Stimulated activated memory B cell treated with anti-CD40 and anti-IgM and Interleukin-4, amounts not matched to agents 10 μg/mL and 1 μg/mL and 100 μg/mL, for 72 hours (primary cell): Measurements from ENCODE around the gene SLC25A19.
A peak's percentile ranks its signal among the peaks of the same experiment; 100 is the strongest.

Source experiments
- ATAC-seq: fragments of 150-1000 bp; cut with Tn5 transposase; 2 replicates; pipeline ENCODE4 v1.10.0; 2021
- H3K27ac Mint-ChIP-seq: one replicate; pipeline ENCODE4 v1.8.0; 2022; ENCODE audit warnings: mild to moderate bottlenecking, mixed read lengths
- H3K27me3 Mint-ChIP-seq: one replicate; pipeline ENCODE4 v1.8.0; 2022; ENCODE audit warnings: mixed read lengths
- H3K36me3 Mint-ChIP-seq: one replicate; pipeline ENCODE4 v1.8.0; 2022; ENCODE audit warnings: mixed read lengths
- H3K4me1 Mint-ChIP-seq: one replicate; pipeline ENCODE4 v1.8.0; 2022; ENCODE audit warnings: mixed read lengths
- H3K4me3 Mint-ChIP-seq: one replicate; pipeline ENCODE4 v1.8.0; 2022; ENCODE audit warnings: mild to moderate bottlenecking, moderate library complexity, mixed read lengths
- H3K9me3 Mint-ChIP-seq: one replicate; pipeline ENCODE4 v1.8.0; 2022; ENCODE audit warnings: mixed read lengths

Gene SLC25A19

DNA sequence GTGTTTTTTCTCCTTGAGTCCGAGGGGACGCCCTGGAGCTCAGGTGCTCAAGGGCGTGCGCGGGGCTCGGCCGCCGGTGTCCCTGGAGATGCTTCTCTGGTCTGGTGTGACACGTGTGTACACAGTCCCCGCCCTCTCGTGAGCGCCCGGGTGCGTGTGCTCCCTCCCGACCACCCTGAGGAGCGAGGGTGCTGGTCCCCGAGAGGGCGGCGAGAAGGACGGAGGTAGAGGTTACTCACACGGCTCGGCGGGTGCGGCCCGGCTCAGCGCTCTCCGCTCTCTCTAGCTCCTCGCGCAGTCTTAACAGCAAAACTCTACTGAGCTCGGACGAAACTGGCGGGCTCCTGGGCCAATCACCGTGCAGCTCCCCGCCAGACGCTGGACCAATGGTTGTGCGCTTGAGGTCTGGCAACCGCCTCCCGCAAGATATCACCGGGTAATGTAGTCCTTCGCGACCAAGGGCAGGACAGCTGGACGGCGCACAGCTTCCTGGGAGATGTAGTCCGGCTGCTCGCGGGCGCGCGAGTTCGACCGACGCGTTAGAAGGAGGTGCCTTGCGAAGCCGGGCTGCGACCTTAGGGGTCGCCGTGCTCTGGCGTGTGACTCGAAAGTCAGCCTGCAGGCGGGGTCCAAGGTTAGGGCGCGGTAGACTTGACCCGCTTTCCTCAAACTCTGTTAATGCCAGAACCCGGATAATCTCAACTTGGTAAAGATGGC lies at the start of gene SLC25A19:
SLC25A19 (minus strand) TSS at position 319 of the 717 bp plus-strand sequence. CDS start 2,669 bp downstream, outside the sequence.
- H3K27ac Mint-ChIP-seq = peak within 1 kb of the TSS; percentile 100
- peak; percentile 98 for ATAC-seq
- H3K4me3 Mint-ChIP-seq = peak within 1 kb of the TSS; percentile 95
- H3K9me3 Mint-ChIP-seq = no peaks in the 10 kb centered on the region
- H3K4me1 Mint-ChIP-seq = peaks cover 44% of the 10 kb centered on the region
- no peaks in the 10 kb centered on the region for H3K27me3 Mint-ChIP-seq
- H3K36me3 Mint-ChIP-seq = peaks cover 21% of the 10 kb centered on the region

DNA sequence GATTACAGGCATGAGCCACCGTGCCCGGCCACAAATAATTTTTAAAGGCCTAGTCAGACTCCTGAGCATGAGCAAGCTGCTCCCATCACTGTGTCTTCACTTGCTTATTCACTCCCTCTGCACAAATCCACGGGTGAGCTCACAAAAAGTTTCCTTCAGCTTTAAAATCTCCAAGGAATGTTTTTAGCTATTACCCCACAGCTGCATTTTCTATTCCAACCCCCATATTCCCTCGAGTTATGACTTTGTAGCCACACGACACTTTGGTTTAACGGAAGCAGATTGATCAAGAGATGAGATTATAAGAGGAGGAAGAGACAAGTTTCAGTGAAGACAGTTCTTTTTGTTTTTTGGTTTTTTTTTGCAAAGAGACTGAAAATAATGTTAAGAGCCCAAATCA lies 49.1 kb upstream of the SLC25A19 start:
- peaks cover 82% of the 10 kb centered on the region for H3K4me1 Mint-ChIP-seq
- H3K27ac Mint-ChIP-seq = peak overlapping the region; percentile 86
- ATAC-seq = no peak
- no peaks in the 10 kb centered on the region for H3K27me3 Mint-ChIP-seq
- H3K4me3 Mint-ChIP-seq = peak overlapping the region; percentile 59
- peaks cover 22% of the 10 kb centered on the region for H3K36me3 Mint-ChIP-seq
- H3K9me3 Mint-ChIP-seq = no peaks in the 10 kb centered on the region

DNA sequence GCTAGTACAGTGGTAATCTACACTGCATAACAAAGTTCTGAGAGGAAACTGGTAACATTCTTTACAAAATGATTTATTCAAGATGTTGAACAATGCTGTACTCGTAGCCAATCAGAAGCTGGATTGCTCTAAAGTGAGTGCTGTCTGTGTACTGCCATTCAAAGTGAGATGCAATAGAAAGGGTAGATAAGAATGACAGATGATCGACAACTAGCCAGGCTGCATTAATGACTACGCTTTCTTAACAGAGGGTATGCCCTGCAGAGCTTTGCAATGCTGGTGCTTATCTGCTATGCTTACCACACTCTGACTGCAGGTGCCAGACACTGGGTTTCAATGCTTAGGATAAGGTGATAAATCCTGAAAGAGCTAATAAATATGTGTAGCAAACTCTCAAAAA lies 46.1 kb upstream of the SLC25A19 start:
- Mint-ChIP-seq H3K27me3 (no peaks in the 10 kb centered on the region), H3K36me3 (peaks cover 38% of the 10 kb centered on the region), H3K4me1 (peaks cover 76% of the 10 kb centered on the region), H3K9me3 (no peaks in the 10 kb centered on the region), H3K27ac (no peak overlapping the region), H3K4me3 (no peak overlapping the region)
- no peak for ATAC-seq

DNA sequence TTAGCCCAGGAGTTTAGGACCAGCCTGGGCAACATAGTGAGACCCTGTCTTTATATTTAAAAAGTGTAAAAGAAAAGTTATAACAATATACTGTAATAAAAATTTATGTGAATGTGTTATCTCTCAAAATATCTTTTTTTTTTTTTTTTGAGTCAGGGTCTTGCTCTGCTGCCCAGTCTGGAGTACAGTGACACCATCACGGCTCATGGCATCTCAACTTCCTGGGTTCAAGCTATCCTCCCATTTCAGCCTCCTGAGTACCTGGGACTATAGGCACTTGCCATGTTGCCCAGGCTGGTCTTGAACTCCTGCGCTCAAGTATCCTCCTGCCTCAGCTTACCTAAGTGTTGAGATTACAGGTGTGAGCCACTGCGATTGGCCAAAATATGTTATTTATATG lies 45.5 kb upstream of the SLC25A19 start:
- H3K36me3 Mint-ChIP-seq = peaks cover 36% of the 10 kb centered on the region
- no peak overlapping the region for H3K27ac Mint-ChIP-seq
- H3K4me3 Mint-ChIP-seq = no peak overlapping the region
- no peak for ATAC-seq
- H3K4me1 Mint-ChIP-seq = peaks cover 72% of the 10 kb centered on the region
- H3K27me3 Mint-ChIP-seq = no peaks in the 10 kb centered on the region
- no peaks in the 10 kb centered on the region for H3K9me3 Mint-ChIP-seq

DNA sequence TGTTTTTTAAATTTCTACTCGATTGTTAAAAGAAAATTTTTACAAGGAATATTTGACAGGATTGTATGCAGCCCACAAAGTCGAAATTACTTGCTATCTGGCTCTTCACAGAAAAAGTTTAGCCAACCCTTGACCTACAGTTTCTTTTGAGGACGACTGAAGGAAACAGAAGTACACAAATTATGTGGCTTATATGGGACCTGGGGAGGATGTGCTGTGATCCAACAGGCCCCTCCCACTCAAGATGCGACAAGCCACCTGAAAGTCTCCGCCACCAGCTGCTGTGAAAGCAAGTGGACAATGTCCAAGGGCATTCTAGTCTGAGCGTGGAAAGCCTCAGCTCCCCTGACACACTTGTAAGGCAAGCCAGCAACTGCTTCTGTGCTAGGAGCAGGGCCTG lies 42.4 kb upstream of the SLC25A19 start:
- no peak overlapping the region for H3K27ac Mint-ChIP-seq
- ATAC-seq = no peak
- H3K4me1 Mint-ChIP-seq = peaks cover 58% of the 10 kb centered on the region

DNA sequence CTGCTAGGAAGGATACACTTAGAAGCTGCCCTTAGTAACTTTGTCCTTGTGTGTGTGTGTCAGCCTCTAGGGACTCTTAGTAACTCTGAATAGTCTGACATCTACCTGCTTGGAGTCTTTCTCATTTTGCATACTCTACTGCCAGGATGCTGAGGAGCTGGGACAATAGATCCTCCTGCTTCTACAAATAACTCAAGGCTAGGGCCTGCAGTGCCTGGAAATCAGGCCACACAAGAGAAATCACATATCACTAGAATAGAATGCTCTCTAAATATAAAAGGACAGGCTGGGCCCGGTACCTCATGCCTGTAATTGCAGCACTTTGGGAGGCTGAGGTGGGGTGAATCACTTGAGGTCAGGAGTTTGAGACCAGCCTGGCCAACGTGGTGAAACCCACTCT lies 38.5 kb upstream of the SLC25A19 start:
- Mint-ChIP-seq H3K36me3 (peaks cover 52% of the 10 kb centered on the region), H3K9me3 (no peaks in the 10 kb centered on the region), H3K4me1 (peaks cover 59% of the 10 kb centered on the region), H3K4me3 (no peak overlapping the region), H3K27ac (peak overlapping the region; percentile 79), H3K27me3 (no peaks in the 10 kb centered on the region)
- ATAC-seq = no peak

More for the DNA sequence above, 42.4 kb upstream of the SLC25A19 start:
- Mint-ChIP-seq H3K27me3 (no peaks in the 10 kb centered on the region), H3K9me3 (no peaks in the 10 kb centered on the region), H3K4me3 (no peak overlapping the region), H3K36me3 (peaks cover 35% of the 10 kb centered on the region)

DNA sequence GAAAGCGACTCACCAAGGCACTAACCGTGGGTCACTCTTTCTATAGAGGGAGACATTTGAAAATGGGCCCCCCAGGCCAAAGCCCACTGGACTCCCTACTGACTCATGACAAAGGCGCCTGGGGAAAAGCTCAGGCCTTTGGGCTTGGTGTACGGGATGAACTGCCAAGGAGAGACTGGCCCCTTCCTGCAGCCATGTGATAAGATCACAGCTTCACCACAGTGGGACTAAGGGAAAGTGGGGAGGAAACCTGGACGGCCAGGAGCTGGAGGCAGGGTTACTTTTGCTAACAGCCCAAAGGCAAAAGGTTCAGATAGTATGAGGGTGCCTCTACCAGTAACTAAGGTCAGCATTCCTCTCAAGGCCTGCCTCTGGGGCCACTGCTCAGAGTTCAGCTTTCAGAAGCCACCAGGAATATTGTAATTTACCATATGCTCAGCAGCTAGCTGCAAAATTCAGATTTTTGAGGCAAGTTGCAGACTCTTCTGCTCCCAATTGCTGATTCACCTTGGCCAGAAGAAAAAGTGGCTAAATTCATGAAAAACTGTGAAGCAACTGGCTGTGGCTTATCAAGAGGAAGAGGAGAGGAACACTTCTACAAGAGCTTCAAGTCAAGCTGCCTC lies 37.1 kb upstream of the SLC25A19 start:
- Mint-ChIP-seq H3K27me3 (no peaks in the 10 kb centered on the region), H3K4me3 (peak overlapping the region; percentile 23), H3K4me1 (peaks cover 46% of the 10 kb centered on the region), H3K9me3 (no peaks in the 10 kb centered on the region), H3K36me3 (peaks cover 52% of the 10 kb centered on the region), H3K27ac (peak overlapping the region; percentile 79)
- no peak for ATAC-seq

DNA sequence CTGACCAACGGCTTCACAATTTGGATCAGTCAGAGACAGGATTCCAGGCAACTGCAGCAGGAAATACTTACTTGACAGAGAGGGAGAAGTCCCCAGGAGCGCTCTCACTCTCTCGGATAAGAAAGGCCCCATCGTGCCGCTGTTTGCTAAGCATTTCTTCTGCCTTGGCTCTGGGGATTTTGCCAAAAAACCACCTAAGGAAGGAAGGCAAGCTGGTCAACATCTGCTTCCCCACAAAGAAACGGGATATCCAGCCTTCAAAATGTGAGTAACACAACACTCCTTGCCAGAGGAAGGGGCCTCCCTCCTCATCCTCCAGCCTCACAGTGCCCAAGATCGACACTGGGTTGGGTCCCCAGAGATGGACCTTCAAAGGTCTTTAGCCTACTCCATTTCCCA lies 36.6 kb upstream of the SLC25A19 start:
- Mint-ChIP-seq H3K4me3 (peak overlapping the region; percentile 23), H3K9me3 (no peaks in the 10 kb centered on the region), H3K27ac (peak overlapping the region; percentile 79), H3K36me3 (peaks cover 54% of the 10 kb centered on the region), H3K4me1 (peaks cover 46% of the 10 kb centered on the region), H3K27me3 (no peaks in the 10 kb centered on the region)
- ATAC-seq = no peak

DNA sequence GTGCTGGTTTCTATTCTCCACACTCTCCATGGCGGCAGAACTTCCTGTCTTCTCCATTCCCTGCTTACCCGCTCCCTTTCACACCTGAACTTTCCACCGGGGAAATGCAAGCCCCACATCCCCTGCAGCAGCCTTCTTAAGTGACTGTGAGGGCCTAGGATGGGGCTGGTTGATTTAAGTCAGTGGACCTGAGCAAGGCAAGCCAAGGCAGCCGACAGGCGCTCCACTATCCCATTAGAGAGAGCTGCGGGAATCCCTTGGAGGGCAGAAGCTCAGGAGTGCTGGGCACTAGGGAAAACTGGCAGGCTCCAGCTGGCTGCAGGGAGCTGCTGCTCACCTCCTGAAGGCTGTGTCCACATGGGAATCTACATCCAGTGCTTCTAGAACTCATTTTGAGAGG lies 36.1 kb upstream of the SLC25A19 start:
- H3K9me3 Mint-ChIP-seq = no peaks in the 10 kb centered on the region
- no peak overlapping the region for H3K4me3 Mint-ChIP-seq
- peaks cover 53% of the 10 kb centered on the region for H3K36me3 Mint-ChIP-seq
- no peak for ATAC-seq
- H3K4me1 Mint-ChIP-seq = peaks cover 46% of the 10 kb centered on the region
- H3K27me3 Mint-ChIP-seq = no peaks in the 10 kb centered on the region
- peak overlapping the region; percentile 79 for H3K27ac Mint-ChIP-seq

DNA sequence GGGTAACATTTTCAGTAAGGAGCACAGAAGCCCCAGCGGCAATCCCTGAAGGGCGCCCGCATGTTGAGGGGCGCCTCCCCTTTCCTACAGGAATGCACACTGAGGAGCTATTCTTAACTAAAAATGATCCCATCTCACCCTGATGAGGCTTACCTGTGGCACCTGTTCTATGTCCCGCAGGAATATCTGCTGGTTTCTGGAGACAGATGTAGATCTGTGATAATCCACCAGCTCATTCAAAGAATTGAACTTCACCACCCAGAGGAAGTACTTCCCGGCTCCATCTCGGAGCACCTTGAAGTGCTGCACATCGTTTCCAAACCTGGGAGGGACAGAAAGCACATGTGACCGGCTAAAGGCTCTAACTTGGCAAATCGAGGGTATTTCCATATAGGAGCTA lies 32.3 kb upstream of the SLC25A19 start:
- Mint-ChIP-seq H3K27me3 (no peaks in the 10 kb centered on the region), H3K36me3 (peaks cover 73% of the 10 kb centered on the region), H3K27ac (peak overlapping the region; percentile 86), H3K4me3 (no peak overlapping the region), H3K9me3 (no peaks in the 10 kb centered on the region), H3K4me1 (peaks cover 66% of the 10 kb centered on the region)
- no peak for ATAC-seq

DNA sequence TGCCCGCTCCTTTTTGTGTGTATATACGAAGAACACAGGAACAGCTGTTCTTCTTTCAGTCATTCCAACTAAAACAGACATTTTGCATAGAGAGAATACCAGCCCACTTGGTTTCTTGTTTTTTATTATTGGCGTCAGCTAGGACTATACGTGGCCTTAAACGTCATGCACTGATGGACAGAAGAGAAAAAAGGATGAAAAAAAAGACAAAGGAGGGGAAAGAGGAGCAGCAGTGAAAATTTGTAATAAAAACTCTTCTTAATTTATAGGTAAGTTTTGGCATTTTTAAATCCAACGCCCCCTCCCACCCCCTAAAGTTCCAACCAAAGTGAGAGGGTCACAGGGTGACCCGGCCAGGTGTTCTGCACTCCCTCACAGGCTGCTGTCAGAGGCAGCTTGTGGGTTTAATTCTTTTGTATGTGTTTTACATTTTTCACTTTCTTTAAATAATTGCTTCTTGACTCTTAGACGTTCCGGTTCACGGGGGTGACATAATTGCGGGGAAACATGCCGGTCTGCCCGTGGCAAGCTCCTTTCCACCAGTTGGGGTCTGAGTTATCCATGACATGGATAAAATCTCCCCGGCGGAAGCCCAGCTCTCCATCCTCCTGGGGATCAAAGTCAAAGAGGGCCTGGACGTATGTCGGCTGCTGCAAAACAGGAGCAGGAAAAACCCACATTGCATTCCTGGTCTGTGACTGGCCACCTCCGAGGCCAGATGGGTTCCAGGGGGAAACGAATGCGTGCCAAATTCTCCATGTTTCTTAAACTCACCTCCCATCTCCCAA lies 30.9 kb upstream of the SLC25A19 start:
- Mint-ChIP-seq H3K27ac (peak overlapping the region; percentile 86), H3K36me3 (peaks cover 59% of the 10 kb centered on the region), H3K9me3 (no peaks in the 10 kb centered on the region), H3K27me3 (no peaks in the 10 kb centered on the region), H3K4me3 (peak overlapping the region; percentile 60), H3K4me1 (peaks cover 66% of the 10 kb centered on the region)
- ATAC-seq = peak; percentile 77

DNA sequence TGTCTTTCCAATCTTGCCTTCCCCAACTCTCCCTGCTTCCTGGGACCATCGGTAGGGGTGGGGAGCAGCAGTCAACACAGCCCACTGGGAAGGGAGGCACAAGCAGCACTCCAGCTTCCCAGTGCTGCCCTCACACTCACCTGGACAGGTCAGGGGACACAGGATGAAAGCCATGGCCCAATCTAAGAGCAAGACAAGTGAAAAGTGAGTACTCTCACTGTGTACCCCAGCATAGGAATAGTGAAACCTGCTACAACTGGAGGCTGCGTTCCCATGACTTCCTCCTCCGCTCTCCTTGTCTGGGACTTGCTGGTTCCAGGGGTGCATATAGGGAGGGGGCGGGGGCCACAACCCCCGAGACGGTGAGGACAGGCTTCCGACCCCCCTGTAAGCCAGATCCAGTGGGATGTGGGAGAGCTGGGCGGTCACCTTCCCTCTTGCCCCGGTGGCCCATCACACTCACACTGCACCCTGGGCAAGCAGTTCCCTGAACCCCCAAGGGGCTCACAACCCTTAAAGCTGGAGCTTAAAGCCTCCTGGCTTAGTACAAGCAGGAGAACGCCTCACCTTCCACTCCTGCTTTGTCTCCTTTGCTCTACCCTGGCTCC lies 29.5 kb upstream of the SLC25A19 start:
- no peak for ATAC-seq
- Mint-ChIP-seq H3K4me3 (peak overlapping the region; percentile 41), H3K27ac (peak overlapping the region; percentile 86), H3K9me3 (no peaks in the 10 kb centered on the region), H3K36me3 (peaks cover 60% of the 10 kb centered on the region), H3K4me1 (peaks cover 77% of the 10 kb centered on the region), H3K27me3 (no peaks in the 10 kb centered on the region)

DNA sequence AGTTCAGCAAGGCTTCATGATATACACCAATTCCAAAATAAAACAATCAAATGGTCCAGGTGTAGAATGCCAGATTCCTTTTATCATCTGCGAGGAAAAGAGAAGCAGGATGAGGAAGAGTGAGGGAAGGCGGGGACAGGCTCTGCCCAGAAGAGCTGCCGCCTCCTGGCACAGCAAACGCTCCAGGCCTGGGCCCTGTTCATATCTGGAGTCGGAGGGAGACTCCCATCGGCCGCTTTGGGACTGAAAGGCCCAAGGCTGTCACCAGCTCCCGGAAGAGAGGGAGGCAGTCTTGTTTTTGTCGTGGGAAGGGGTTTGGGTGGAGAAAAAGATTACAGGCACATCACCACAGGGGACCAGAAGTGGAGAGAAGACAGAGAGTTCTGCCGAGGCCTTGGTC lies 29.0 kb upstream of the SLC25A19 start:
- ATAC-seq = no peak
- Mint-ChIP-seq H3K27ac (peak overlapping the region; percentile 86), H3K27me3 (no peaks in the 10 kb centered on the region), H3K4me1 (peaks cover 77% of the 10 kb centered on the region), H3K36me3 (peaks cover 60% of the 10 kb centered on the region), H3K9me3 (no peaks in the 10 kb centered on the region), H3K4me3 (no peak overlapping the region)

DNA sequence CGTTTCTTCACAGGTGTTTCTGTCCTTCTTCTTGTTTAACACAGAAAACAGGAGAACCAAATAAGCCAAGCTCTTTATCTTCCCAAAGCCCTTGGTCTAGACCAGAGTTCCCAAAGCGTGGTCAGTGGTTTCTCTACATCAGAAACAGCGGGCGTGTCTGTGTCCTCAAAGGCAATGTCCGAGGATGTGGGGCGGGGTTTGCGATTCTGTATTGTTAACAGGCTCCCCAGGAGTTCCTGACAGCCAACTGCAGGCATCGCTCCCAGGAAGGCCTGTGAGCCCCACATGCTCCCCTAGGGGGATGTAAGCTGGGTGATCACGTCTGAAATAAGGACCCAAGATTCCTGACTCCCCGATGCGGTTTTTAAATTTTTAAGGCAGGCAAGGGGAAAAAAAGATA lies 28.4 kb upstream of the SLC25A19 start:
- peak overlapping the region; percentile 86 for H3K27ac Mint-ChIP-seq
- H3K36me3 Mint-ChIP-seq = peaks cover 54% of the 10 kb centered on the region
- no peaks in the 10 kb centered on the region for H3K9me3 Mint-ChIP-seq
- no peak for ATAC-seq
- peaks cover 77% of the 10 kb centered on the region for H3K4me1 Mint-ChIP-seq
- H3K4me3 Mint-ChIP-seq = no peak overlapping the region
- no peaks in the 10 kb centered on the region for H3K27me3 Mint-ChIP-seq

DNA sequence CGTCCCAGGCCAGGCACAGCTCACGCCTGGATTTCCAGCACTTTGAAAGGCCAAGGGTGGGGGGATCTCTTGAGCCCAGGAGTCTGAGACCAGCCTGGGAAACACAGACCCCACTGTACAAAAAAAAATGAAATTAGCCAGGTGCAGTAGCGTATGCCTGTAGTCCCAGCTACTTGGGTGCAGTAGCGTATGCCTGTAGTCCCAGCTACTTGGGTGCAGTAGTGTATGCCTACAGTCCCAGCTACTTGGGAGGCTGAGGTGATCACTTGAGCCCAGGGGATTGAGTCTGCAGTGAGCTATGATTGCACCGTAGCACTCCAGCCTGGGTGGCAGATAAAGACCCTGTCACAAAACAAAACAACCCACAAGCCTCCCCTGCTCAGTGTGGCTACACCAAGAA lies 27.0 kb upstream of the SLC25A19 start:
- ATAC-seq = no peak
- peak overlapping the region; percentile 38 for H3K4me3 Mint-ChIP-seq
- peaks cover 43% of the 10 kb centered on the region for H3K36me3 Mint-ChIP-seq
- H3K4me1 Mint-ChIP-seq = peaks cover 88% of the 10 kb centered on the region
- no peaks in the 10 kb centered on the region for H3K9me3 Mint-ChIP-seq
- peak overlapping the region; percentile 86 for H3K27ac Mint-ChIP-seq
- no peaks in the 10 kb centered on the region for H3K27me3 Mint-ChIP-seq
